PFSK-1 (cell line): ENCODE measurements around the gene BICD1.

Experiments
- FOXP2 ChIP-seq: optimal IDR thresholded peaks from 2 replicates; pipeline ENCODE3; 2011; ENCODE audit warnings: borderline replicate concordance, control low read depth, inconsistent platforms; ENCODE audit not compliant: insufficient read depth; ENCODE audit errors: extremely low read length, extremely low read depth
- POLR2AphosphoS5 ChIP-seq: IDR thresholded peaks from 2 replicates; pipeline ENCODE4 v1.6.1; 2012; ENCODE audit warnings: low read depth, mild to moderate bottlenecking, control low read depth, low read length, moderate library complexity
- SIN3A ChIP-seq: IDR thresholded peaks from 2 replicates; pipeline ENCODE4 v1.6.1; 2012; ENCODE audit warnings: mild to moderate bottlenecking, low read length, moderate library complexity, borderline replicate concordance; ENCODE audit not compliant: insufficient read depth
- TAF1 ChIP-seq: IDR thresholded peaks from 2 replicates; pipeline ENCODE4 v1.6.1; 2012; ENCODE audit warnings: low read length, control low read depth, borderline replicate concordance; ENCODE audit not compliant: insufficient read depth
- TF ChIP-seq, protein P1 (sequence below), 2 experiments: IDR thresholded peaks; 2 replicates each; pipeline versions ENCODE4 v1.6.1 to v1.8.0; 2011 to 2012; ENCODE audit warnings: low read depth in 2 of 2, low read length in 2 of 2, control low read depth in 1 of 2, inconsistent platforms in 1 of 2, mild to moderate bottlenecking in 1 of 2, moderate library complexity in 1 of 2; ENCODE audit not compliant: insufficient read depth in 1 of 2

Gene BICD1

GRCh38 chr12:32089586-32089985 lies 17.1 kb upstream of the BICD1 start:
- TF ChIP-seq SIN3A (no peak), TAF1 (no peak), FOXP2 (no peak), POLR2AphosphoS5 (no peak)
- TF ChIP-seq, protein P1, sequence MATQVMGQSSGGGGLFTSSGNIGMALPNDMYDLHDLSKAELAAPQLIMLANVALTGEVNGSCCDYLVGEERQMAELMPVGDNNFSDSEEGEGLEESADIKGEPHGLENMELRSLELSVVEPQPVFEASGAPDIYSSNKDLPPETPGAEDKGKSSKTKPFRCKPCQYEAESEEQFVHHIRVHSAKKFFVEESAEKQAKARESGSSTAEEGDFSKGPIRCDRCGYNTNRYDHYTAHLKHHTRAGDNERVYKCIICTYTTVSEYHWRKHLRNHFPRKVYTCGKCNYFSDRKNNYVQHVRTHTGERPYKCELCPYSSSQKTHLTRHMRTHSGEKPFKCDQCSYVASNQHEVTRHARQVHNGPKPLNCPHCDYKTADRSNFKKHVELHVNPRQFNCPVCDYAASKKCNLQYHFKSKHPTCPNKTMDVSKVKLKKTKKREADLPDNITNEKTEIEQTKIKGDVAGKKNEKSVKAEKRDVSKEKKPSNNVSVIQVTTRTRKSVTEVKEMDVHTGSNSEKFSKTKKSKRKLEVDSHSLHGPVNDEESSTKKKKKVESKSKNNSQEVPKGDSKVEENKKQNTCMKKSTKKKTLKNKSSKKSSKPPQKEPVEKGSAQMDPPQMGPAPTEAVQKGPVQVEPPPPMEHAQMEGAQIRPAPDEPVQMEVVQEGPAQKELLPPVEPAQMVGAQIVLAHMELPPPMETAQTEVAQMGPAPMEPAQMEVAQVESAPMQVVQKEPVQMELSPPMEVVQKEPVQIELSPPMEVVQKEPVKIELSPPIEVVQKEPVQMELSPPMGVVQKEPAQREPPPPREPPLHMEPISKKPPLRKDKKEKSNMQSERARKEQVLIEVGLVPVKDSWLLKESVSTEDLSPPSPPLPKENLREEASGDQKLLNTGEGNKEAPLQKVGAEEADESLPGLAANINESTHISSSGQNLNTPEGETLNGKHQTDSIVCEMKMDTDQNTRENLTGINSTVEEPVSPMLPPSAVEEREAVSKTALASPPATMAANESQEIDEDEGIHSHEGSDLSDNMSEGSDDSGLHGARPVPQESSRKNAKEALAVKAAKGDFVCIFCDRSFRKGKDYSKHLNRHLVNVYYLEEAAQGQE (IDR thresholded peaks at IDR 0.05; ENCODE audit: insufficient read depth in 1 of 2, low read depth in 2 of 2, low read length in 2 of 2): no peak

- TF ChIP-seq TAF1: no peak
- TF ChIP-seq SIN3A: no peak
- TF ChIP-seq, protein P1 (IDR thresholded peaks at IDR 0.05; ENCODE audit: insufficient read depth in 1 of 2, low read depth in 2 of 2, low read length in 2 of 2): no peak
- no peak for TF ChIP-seq FOXP2
- TF ChIP-seq POLR2AphosphoS5: no peak
These were observed 15.0 kb upstream of the BICD1 start for GRCh38 chr12:32091696-32092095.

DNA sequence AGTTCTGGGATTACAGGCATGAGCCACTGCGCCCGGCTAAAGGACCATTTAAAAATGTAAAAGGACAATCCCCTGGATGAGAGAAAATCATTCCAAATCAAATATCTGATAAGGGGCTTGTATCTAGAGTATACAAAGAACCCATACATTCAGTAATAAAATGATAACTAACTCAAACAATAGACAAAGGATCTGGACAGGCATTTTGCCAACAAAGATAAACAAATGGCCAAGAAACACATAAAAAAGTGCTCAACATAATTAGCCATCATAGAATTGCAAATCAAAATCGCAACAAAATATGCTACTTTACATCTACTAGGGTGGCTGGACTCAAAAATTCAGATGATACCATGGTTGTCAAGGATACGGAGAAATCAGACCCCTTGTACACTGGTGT lies 8.5 kb upstream of the BICD1 start:
- TF ChIP-seq SIN3A (no peak), FOXP2 (no peak), POLR2AphosphoS5 (no peak), TAF1 (no peak)
- TF ChIP-seq, protein P1 (IDR thresholded peaks at IDR 0.05; ENCODE audit: insufficient read depth in 1 of 2, low read depth in 2 of 2, low read length in 2 of 2): no peak

GRCh38 chr12:32100361-32100760 lies 6.3 kb upstream of the BICD1 start:
- no peak for TF ChIP-seq FOXP2
- TF ChIP-seq, protein P1 (IDR thresholded peaks at IDR 0.05; ENCODE audit: insufficient read depth in 1 of 2, low read depth in 2 of 2, low read length in 2 of 2): no peak
- TF ChIP-seq TAF1: no peak
- TF ChIP-seq POLR2AphosphoS5: no peak
- no peak for TF ChIP-seq SIN3A

DNA sequence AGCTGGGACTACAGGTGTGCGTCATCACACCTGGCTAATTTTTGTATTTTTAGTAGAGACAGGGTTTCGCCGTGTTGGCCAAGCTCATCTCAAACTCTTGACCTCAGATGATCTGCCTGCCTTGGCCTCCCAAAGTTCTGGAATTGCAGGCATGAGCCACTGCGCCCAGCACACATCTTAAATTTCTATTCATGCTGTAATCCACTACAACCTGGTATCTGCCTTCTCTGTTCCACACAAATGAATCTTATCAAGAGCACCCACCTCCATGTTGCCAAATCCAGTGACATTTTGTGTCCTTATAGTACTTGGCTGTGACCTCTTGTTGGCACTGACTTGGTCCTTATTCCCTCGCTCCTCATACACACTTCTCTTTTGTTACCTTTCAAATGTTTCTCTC lies 5.8 kb upstream of the BICD1 start:
- TF ChIP-seq SIN3A: no peak
- TF ChIP-seq, protein P1 (IDR thresholded peaks at IDR 0.05; ENCODE audit: insufficient read depth in 1 of 2, low read depth in 2 of 2, low read length in 2 of 2): no peak
- no peak for TF ChIP-seq FOXP2
- TF ChIP-seq POLR2AphosphoS5: no peak
- TF ChIP-seq TAF1: no peak
